Fibroblast of pulmonary artery (primary cell): Measurements from ENCODE around the gene ST6GALNAC2.
A peak's percentile ranks its signal among the peaks of the same experiment; 100 is the strongest.
"Not testable (repeated sequence)": the region's sequence is repeated elsewhere in the genome, so short reads cannot be mapped to it uniquely, and the experiment has no call there.

ENCODE experiments used
- DNase-seq: peaks from one replicate; pipeline ENCODE4 v3.0.0-alpha.2; 2010; ENCODE audit warnings: low read depth
- H3K4me3 ChIP-seq: replicated peaks from 2 replicates; pipeline ENCODE4 v1.5.1; 2011; ENCODE audit warnings: low read depth, mild to moderate bottlenecking, control low read depth, low read length, moderate library complexity
- TF ChIP-seq, protein P1 (sequence below): IDR thresholded peaks from 2 replicates; pipeline ENCODE4 v1.5.1; 2011; ENCODE audit warnings: mild to moderate bottlenecking, control low read depth, low read length, inconsistent platforms; ENCODE audit errors: missing control alignments

ST6GALNAC2 gene

DNA sequence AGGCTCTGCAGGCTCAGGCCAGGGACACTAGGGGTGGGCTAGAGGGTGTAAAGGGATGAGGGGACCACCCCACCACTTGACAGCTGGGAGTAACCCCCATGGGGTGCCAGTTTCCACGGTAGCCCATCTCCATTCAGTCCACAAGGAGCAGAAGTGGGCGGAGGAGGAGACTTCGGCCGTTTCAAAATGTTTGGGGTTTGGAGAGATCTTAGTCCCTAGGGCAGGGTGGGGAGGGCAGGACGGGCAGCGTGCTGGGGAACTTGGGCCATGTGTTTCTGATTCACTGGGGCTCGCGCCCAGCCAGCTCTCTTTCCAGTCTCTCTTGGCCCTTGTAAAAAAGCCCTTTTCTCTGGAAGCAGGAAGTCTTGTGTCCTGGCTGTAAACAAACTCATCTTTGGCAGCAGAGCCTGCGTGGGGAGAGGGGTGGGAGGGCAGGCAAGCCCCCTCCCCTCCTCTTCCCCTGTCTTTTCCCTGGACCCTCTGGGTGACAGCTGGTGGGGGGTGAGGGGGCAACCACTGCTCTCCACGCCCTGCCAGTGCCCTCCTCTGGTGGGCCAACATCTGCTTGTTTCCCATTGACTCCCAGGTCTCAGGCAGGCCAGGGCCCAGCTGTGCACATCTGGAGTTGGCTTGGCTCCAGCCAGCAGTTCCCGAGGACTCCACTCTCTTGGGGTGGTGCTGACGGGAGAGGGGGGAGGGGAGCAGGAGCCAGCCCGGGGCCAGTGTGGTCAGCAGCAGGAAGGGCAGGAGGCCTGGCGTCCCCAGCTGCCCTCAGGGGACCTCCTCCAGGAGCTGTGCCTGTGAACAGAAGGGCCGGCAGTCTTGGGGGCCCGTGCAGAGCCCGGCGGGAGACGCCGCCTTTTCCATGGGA, 56.2 kb downstream of the ST6GALNAC2 start:
- no peak overlapping the region for H3K4me3 ChIP-seq
- TF ChIP-seq, protein P1, sequence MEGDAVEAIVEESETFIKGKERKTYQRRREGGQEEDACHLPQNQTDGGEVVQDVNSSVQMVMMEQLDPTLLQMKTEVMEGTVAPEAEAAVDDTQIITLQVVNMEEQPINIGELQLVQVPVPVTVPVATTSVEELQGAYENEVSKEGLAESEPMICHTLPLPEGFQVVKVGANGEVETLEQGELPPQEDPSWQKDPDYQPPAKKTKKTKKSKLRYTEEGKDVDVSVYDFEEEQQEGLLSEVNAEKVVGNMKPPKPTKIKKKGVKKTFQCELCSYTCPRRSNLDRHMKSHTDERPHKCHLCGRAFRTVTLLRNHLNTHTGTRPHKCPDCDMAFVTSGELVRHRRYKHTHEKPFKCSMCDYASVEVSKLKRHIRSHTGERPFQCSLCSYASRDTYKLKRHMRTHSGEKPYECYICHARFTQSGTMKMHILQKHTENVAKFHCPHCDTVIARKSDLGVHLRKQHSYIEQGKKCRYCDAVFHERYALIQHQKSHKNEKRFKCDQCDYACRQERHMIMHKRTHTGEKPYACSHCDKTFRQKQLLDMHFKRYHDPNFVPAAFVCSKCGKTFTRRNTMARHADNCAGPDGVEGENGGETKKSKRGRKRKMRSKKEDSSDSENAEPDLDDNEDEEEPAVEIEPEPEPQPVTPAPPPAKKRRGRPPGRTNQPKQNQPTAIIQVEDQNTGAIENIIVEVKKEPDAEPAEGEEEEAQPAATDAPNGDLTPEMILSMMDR: no peak
- DNase-seq: peak; percentile 94

GRCh38 chr17:76528528-76529223, 57.0 kb downstream of the ST6GALNAC2 start:
- peak; percentile 60 for DNase-seq
- no peak overlapping the region for H3K4me3 ChIP-seq
- TF ChIP-seq, protein P1: no peak

DNA sequence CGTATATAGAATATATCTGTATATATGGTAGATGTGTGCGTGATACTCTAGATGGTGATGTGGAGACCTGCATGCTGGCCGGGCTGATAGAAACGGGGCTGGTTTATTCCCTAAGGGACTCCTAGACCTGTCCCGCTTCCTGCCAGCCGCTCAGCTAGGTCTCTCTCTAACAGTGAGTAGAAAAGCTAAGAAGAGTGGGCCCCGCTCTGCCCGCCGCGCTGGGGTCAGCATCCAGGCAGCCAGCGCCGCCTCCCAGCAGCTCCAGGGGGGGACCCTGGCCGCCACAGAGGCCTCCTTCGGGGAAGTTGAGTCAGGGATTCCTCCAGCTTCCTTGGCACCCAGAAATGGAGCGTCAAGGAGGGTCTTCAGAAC, 57.5 kb downstream of the ST6GALNAC2 start:
- DNase-seq: no peak
- no peak overlapping the region for H3K4me3 ChIP-seq
- TF ChIP-seq, protein P1: no peak

DNA sequence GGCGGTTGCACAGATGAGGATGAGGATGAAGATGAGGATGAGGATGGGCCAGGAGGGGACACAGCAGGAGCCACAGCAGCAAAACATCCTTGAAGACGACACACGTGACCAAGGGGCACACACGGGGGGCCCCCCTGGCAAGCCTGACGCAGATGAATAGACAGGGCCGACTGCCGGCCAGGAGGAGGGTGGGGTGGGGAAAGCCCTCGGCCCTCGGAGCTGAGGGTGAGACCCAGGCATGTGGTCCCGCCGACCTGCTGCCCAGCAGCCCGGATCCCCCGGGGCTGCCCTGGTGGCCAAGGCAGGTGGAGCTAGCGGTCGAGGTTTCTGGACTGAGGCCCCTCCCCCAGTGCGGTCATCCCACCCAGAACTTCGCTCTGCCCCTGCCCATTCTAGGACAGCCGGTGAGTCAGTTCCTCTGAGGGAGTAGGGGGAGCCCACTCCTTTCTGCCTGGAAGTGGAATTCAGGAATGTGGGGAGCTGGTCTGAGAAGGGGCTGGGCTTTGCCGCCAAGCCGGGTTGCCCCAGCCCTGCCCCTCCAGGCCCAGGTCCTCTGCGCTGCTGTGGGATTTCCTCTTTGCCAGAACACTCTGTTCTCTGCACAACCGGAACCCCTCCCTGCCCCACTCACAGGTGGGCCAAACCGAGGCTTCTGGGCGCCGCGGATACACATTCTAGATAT, 58.1 kb downstream of the ST6GALNAC2 start:
- no peak overlapping the region for H3K4me3 ChIP-seq
- DNase-seq: peak; percentile 95
- TF ChIP-seq, protein P1: no peak

DNA sequence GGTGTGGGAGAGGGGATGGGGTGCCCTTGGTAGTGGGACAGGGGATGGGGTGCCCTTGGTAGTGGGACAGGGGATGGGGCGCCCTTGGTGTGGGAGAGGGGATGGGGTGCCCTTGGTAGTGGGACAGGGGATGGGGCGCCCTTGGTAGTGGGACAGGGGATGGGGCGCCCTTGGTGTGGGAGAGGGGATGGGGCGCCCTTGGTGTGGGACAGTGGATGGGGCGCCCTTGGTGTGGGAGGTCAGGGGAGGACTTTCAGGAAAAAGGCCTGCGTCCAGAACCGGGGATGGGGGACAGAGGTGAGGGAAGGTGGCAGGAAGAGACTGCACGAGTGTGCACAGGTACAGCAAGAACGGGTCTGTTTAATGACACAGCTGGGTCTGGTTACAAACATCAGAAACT, 58.6 kb downstream of the ST6GALNAC2 start:
- DNase-seq, H3K4me3 ChIP-seq: not testable (repeated sequence)

- H3K4me3 ChIP-seq, DNase-seq: not testable (repeated sequence)
These were observed 60.2 kb downstream of the ST6GALNAC2 start for GRCh38 chr17:76525513-76525833.

DNA sequence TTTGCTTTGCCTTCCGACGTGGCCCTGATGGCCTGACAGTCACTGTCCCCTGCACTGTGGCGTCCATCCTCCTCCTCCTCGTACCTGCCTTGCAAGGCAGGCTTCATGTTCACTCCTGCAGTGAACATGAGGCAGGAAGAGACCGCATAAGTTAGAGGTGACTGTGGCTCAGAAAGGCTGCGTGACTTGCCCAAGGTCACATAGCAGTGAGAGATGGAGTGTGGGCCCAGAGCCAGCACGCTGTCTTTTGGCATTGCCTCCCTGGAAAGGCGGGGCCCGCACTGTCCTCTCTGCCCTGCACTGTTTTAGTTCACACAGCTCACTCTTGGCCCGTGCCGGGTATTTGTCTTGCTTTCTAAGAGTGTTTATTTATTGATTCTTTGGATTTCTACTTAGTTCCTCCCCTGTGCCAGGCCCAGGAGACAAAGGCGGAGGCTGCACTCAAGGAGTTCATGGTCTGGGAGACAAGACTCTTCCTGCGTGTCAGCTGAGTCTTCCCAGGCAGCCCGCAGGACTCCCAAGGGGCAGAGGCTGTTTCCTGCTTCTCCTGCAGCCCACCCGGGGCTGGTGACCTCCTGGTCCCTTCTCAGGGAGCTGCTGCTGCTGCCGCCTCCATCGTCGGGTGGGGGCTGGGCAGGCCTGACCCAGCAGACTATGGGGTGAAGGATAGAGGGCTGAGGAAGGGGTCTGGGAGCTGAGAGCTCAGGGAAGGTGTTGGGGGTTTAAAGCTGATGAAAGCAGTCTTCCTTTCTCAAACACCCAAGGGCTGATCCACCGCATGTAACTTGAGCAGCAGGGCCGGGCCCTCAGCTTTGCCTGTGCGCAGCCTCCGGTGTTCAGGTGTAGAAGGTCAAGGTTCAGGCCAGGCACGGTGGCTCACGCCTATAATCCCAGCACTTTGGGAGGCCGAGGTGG, 60.8 kb downstream of the ST6GALNAC2 start:
- TF ChIP-seq, protein P1: no peak
- peak; percentile 76 for DNase-seq
- no peak overlapping the region for H3K4me3 ChIP-seq
